ENCODE data around the gene LMAN2.
"Not testable (repeated sequence)": the region's sequence is repeated elsewhere in the genome, so short reads cannot be mapped to it uniquely, and the experiment has no call there.

LMAN2 gene

DNA sequence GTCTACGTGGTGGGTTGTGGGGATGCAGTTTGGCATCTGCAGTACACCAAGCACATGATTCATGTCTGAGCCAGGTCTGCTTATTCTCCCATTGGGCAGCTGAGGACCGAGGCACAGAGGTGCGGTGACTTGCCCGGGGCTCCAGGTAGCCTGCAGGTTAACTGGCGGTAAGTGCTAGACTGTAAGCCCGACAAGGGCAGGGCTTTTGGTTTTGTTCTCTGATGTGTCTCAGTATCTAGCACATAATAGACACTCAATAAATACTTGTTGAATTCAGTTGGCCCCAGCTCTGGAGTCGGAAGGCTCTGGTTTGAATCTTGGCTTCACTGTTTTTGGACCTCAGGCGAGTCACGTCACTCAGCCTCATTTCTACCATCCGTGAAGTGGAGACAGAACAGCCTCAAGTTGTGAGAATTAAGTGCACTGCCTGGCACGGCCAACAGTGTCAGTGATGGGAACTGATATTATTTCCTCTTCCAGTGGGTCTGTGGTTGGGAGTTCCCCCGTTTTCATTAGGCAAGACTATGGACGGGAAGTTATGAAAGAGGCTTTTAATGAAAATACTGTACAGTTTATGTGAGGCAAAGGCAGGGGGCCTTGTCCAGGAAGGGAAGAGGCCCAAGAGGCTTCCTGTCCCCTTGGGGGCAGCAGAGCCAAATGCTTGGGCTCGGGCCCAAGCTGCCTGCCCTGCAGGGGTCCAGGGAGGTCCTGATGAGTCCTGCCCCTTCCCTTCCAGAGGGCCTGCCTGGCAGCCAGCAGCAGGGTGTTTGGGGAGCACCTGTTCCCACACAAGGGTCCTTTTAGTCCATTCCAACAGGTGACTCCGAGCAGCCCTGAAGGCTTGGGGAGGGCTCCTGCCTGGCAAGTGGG lies 44.6 kb downstream of the LMAN2 start:
- peak; percentile 42 for DNase-seq
- Histone ChIP-seq H3K4me2 (ENCODE audit: low read length) (no peak overlapping the region), H3K56ac (ENCODE audit: low read length) (no peak overlapping the region), H3K4ac (ENCODE audit: low read depth, low read length) (no peak overlapping the region), H2BK15ac (replicated peaks; ENCODE audit: low read depth) (no peak overlapping the region), H3K4me3 (ENCODE audit: low read length) (no peak overlapping the region), H3K9ac (ENCODE audit: low read length) (no peak overlapping the region), H3K4me1 (ENCODE audit: control insufficient read depth, low read depth, low read length) (peaks cover 4% of the 10 kb centered on the region), H3K18ac (ENCODE audit: low read length) (no peak overlapping the region), H3K79me1 (ENCODE audit: low read length) (peaks cover 8% of the 10 kb centered on the region), H3K23ac (ENCODE audit: low read length) (no peak overlapping the region), H3K36me3 (ENCODE audit: control insufficient read depth, insufficient read depth, low read length) (peaks cover 3% of the 10 kb centered on the region), H3K27me3 (ENCODE audit: insufficient read depth, low read length, poor library complexity) (no peaks in the 10 kb centered on the region), H4K8ac (ENCODE audit: low read depth, low read length) (no peak overlapping the region), H3K27ac (ENCODE audit: low read depth, low read length) (no peak overlapping the region), H3K79me2 (ENCODE audit: control insufficient read depth, insufficient read depth, low read length) (peaks cover 18% of the 10 kb centered on the region), H2BK120ac (ENCODE audit: low read depth, low read length) (no peak overlapping the region), H2AK5ac (ENCODE audit: low read length) (no peak overlapping the region), H4K5ac (ENCODE audit: low read length) (no peak overlapping the region), H2BK5ac (ENCODE audit: low read length) (no peak overlapping the region)
- no CpG with 5 or more reads among the region's 15 CpGs for WGBS (ENCODE audit: extremely low coverage, insufficient coverage, low lambda C conversion rate)

- H3K18ac ChIP-seq (ENCODE audit: low read length); H3K23ac ChIP-seq (ENCODE audit: low read length); H3K56ac ChIP-seq (ENCODE audit: low read length); H3K9ac ChIP-seq (ENCODE audit: low read length); H3K27me3 ChIP-seq (ENCODE audit: insufficient read depth, low read length, poor library complexity); H3K79me1 ChIP-seq (ENCODE audit: low read length); H2BK5ac ChIP-seq (ENCODE audit: low read length); H3K4ac ChIP-seq (ENCODE audit: low read depth, low read length); H2AK5ac ChIP-seq (ENCODE audit: low read length); H4K5ac ChIP-seq (ENCODE audit: low read length); H4K8ac ChIP-seq (ENCODE audit: low read depth, low read length); H2BK15ac ChIP-seq (replicated peaks; ENCODE audit: low read depth); H3K27ac ChIP-seq (ENCODE audit: low read depth, low read length); DNase-seq; H3K4me2 ChIP-seq (ENCODE audit: low read length); H3K4me1 ChIP-seq (ENCODE audit: control insufficient read depth, low read depth, low read length); H2BK120ac ChIP-seq (ENCODE audit: low read depth, low read length); H3K36me3 ChIP-seq (ENCODE audit: control insufficient read depth, insufficient read depth, low read length); H3K4me3 ChIP-seq (ENCODE audit: low read length): not testable (repeated sequence)
- H3K79me2 ChIP-seq (ENCODE audit: control insufficient read depth, insufficient read depth, low read length) = peaks cover 18% of the 10 kb centered on the region
- WGBS (ENCODE audit: extremely low coverage, insufficient coverage, low lambda C conversion rate) = no CpG with 5 or more reads among the region's 11 CpGs
Observed at GRCh38 chr5:177306103-177306640, 45.3 kb downstream of the LMAN2 start.

DNA sequence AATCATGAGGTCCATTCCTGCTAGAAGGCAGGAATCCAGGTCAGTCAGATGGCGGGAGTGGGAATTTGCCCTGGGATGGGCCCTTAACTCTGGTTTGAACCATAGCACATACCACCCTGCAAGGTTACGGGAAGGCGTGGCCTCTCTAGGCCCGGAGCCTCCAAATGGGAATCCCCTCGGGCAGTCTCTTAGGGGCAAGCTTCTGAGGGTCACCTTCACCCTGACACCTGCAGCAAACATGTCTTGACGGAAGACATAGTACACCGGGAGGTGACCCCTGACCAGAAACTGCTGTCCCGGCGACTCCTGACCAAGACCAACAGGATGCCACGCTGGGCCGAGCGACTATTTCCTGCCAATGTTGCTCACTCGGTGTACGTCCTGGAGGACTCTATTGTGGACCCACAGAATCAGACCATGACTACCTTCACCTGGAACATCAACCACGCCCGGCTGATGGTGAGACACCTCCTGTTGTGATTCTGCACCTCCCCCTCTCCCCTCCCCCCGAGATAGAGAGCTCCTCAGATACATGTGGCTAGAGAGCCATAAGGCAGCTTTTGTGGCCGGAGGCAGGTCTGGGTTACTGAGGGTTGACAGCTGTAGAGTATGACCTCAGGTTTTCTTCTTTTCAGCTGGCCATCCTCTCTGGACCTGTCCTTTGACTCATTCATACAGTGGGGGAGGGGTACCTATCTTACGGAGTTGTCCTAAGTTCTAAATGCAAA lies 46.9 kb downstream of the LMAN2 start:
- peaks cover 3% of the 10 kb centered on the region for H3K36me3 ChIP-seq (ENCODE audit: control insufficient read depth, insufficient read depth, low read length)
- H3K27me3 ChIP-seq (ENCODE audit: insufficient read depth, low read length, poor library complexity) = no peaks in the 10 kb centered on the region
- H3K56ac ChIP-seq (ENCODE audit: low read length) = peak overlapping the region; percentile 83
- no peak overlapping the region for H3K27ac ChIP-seq (ENCODE audit: low read depth, low read length)
- DNase-seq = no peak
- H4K5ac ChIP-seq (ENCODE audit: low read length) = no peak overlapping the region
- no peak overlapping the region for H3K23ac ChIP-seq (ENCODE audit: low read length)
- peak overlapping the region; percentile 79 for H3K9ac ChIP-seq (ENCODE audit: low read length)
- H2BK5ac ChIP-seq (ENCODE audit: low read length) = no peak overlapping the region
- peak overlapping the region; percentile 44 for H3K4ac ChIP-seq (ENCODE audit: low read depth, low read length)
- H3K18ac ChIP-seq (ENCODE audit: low read length) = no peak overlapping the region
- peaks cover 4% of the 10 kb centered on the region for H3K4me1 ChIP-seq (ENCODE audit: control insufficient read depth, low read depth, low read length)
- H3K79me1 ChIP-seq (ENCODE audit: low read length) = peaks cover 10% of the 10 kb centered on the region
- peaks cover 18% of the 10 kb centered on the region for H3K79me2 ChIP-seq (ENCODE audit: control insufficient read depth, insufficient read depth, low read length)
- H4K8ac ChIP-seq (ENCODE audit: low read depth, low read length) = no peak overlapping the region
- no peak overlapping the region for H2BK120ac ChIP-seq (ENCODE audit: low read depth, low read length)
- peak overlapping the region; percentile 58 for H3K4me2 ChIP-seq (ENCODE audit: low read length)
- peak overlapping the region; percentile 61 for H3K4me3 ChIP-seq (ENCODE audit: low read length)
- no peak overlapping the region for H2BK15ac ChIP-seq (replicated peaks; ENCODE audit: low read depth)
- peak overlapping the region; percentile 76 for H2AK5ac ChIP-seq (ENCODE audit: low read length)
- no CpG with 5 or more reads among the region's 19 CpGs for WGBS (ENCODE audit: extremely low coverage, insufficient coverage, low lambda C conversion rate)

DNA sequence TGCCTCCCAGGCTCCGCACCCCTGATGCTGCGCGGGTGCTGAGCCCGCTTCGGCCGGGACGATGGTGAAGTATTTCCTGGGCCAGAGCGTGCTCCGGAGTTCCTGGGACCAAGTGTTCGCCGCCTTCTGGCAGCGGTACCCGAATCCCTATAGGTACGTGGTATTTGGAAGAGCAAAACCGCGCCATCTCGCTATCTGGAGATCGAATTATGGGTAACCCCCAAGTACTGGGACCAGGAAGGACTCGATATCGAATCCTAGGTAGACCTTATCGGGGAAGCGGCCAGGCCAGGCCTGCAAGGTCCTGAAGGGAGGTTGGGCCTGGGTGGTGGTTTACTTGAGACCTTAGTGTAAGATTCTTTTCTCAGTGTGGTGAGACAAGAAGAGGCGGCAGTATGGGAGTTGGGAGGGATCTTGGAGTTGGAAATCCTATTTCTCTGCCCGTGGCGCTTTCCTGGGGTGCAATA lies 47.5 kb downstream of the LMAN2 start:
- Histone ChIP-seq H2BK15ac (replicated peaks; ENCODE audit: low read depth) (no peak overlapping the region), H3K27ac (ENCODE audit: low read depth, low read length) (no peak overlapping the region), H4K5ac (ENCODE audit: low read length) (no peak overlapping the region), H3K23ac (ENCODE audit: low read length) (peak overlapping the region; percentile 15), H4K8ac (ENCODE audit: low read depth, low read length) (no peak overlapping the region), H3K18ac (ENCODE audit: low read length) (peak overlapping the region; percentile 46), H3K56ac (ENCODE audit: low read length) (peak overlapping the region; percentile 83), H3K9ac (ENCODE audit: low read length) (peak overlapping the region; percentile 79), H2BK5ac (ENCODE audit: low read length) (no peak overlapping the region), H3K4ac (ENCODE audit: low read depth, low read length) (peak overlapping the region; percentile 48), H3K79me1 (ENCODE audit: low read length) (peaks cover 10% of the 10 kb centered on the region), H3K36me3 (ENCODE audit: control insufficient read depth, insufficient read depth, low read length) (peaks cover 3% of the 10 kb centered on the region), H3K79me2 (ENCODE audit: control insufficient read depth, insufficient read depth, low read length) (peaks cover 18% of the 10 kb centered on the region), H3K4me3 (ENCODE audit: low read length) (peak overlapping the region; percentile 61), H2BK120ac (ENCODE audit: low read depth, low read length) (no peak overlapping the region), H2AK5ac (ENCODE audit: low read length) (peak overlapping the region; percentile 76), H3K4me1 (ENCODE audit: control insufficient read depth, low read depth, low read length) (peaks cover 4% of the 10 kb centered on the region), H3K27me3 (ENCODE audit: insufficient read depth, low read length, poor library complexity) (no peaks in the 10 kb centered on the region), H3K4me2 (ENCODE audit: low read length) (peak overlapping the region; percentile 58)
- WGBS (ENCODE audit: extremely low coverage, insufficient coverage, low lambda C conversion rate) = no CpG with 5 or more reads among the region's 25 CpGs
- no peak for DNase-seq

- H3K79me2 ChIP-seq (ENCODE audit: control insufficient read depth, insufficient read depth, low read length) = peaks cover 18% of the 10 kb centered on the region
- no peak within 1 kb of the TSS for H3K27ac ChIP-seq (ENCODE audit: low read depth, low read length)
Observed at GRCh38 chr5:177303121-177303924, 48.1 kb downstream of the LMAN2 start, which contains the start of the genes PRELID1 and RAB24. Gene PRELID1, plus strand, starts transcription at chr5:177303799. Its CDS starts 187 bp downstream, at chr5:177303986. Gene RAB24, minus strand, starts transcription at chr5:177303719. Its CDS starts 431 bp downstream, at chr5:177303288.

More at GRCh38 chr5:177303121-177303924, 48.1 kb downstream of the LMAN2 start, which contains the start of the genes PRELID1 and RAB24:
- no peak within 1 kb of the TSS for H4K5ac ChIP-seq (ENCODE audit: low read length)
- H3K9ac ChIP-seq (ENCODE audit: low read length) = peak within 1 kb of the TSS; percentile 79
- H3K4me2 ChIP-seq (ENCODE audit: low read length) = peak within 1 kb of the TSS; percentile 58
- no peak within 1 kb of the TSS for H2BK5ac ChIP-seq (ENCODE audit: low read length)
- peak within 1 kb of the TSS; percentile 3 for H4K8ac ChIP-seq (ENCODE audit: low read depth, low read length)
- peak within 1 kb of the TSS; percentile 46 for H3K18ac ChIP-seq (ENCODE audit: low read length)
- DNase-seq = peak; percentile 92
- H3K79me1 ChIP-seq (ENCODE audit: low read length) = peaks cover 10% of the 10 kb centered on the region
- no peak within 1 kb of the TSS for H2BK15ac ChIP-seq (replicated peaks; ENCODE audit: low read depth)
- peak within 1 kb of the TSS; percentile 76 for H2AK5ac ChIP-seq (ENCODE audit: low read length)
- no CpG with 5 or more reads among the region's 100 CpGs for WGBS (ENCODE audit: extremely low coverage, insufficient coverage, low lambda C conversion rate)
- H3K23ac ChIP-seq (ENCODE audit: low read length) = peak within 1 kb of the TSS; percentile 92
- peaks cover 4% of the 10 kb centered on the region for H3K4me1 ChIP-seq (ENCODE audit: control insufficient read depth, low read depth, low read length)
- H3K36me3 ChIP-seq (ENCODE audit: control insufficient read depth, insufficient read depth, low read length) = peaks cover 3% of the 10 kb centered on the region
- H3K56ac ChIP-seq (ENCODE audit: low read length) = peak within 1 kb of the TSS; percentile 97
- H2BK120ac ChIP-seq (ENCODE audit: low read depth, low read length) = no peak within 1 kb of the TSS
- H3K27me3 ChIP-seq (ENCODE audit: insufficient read depth, low read length, poor library complexity) = no peaks in the 10 kb centered on the region
- peak within 1 kb of the TSS; percentile 48 for H3K4ac ChIP-seq (ENCODE audit: low read depth, low read length)
- peak within 1 kb of the TSS; percentile 78 for H3K4me3 ChIP-seq (ENCODE audit: low read length)
